HG03135 (cell line): ENCODE measurements around the gene KCNG1.
"Not testable (repeated sequence)": the region's sequence is repeated elsewhere in the genome, so short reads cannot be mapped to it uniquely, and the experiment has no call there.

Experiments
- ATAC-seq: cut with Tn5 transposase; IDR thresholded peaks from one replicate; pipeline ENCODE4 v1.9.1; 2021; ENCODE audit warnings: mild to moderate bottlenecking, moderate library complexity; ENCODE audit not compliant: unreplicated experiment

Gene KCNG1

GRCh38 chr20:51022803-51023616, at the start of gene KCNG1:
KCNG1 (minus strand) TSS chr20:51023107; CDS start chr20:51010338, 12,769 bp downstream.
- no peak for ATAC-seq

- no peak for ATAC-seq
Measured at GRCh38 chr20:51070621-51071020, 47.7 kb upstream of the KCNG1 start.

- no peak for ATAC-seq
Measured at GRCh38 chr20:51067792-51068191, 44.9 kb upstream of the KCNG1 start.

GRCh38 chr20:51065615-51066014, 42.7 kb upstream of the KCNG1 start:
- ATAC-seq, result no peak

- no peak for ATAC-seq
Measured at GRCh38 chr20:51064137-51064536, 41.2 kb upstream of the KCNG1 start.

- no peak for ATAC-seq
Measured at GRCh38 chr20:51062065-51062464, 39.2 kb upstream of the KCNG1 start.

GRCh38 chr20:51061418-51062045, 38.6 kb upstream of the KCNG1 start:
- no peak for ATAC-seq

GRCh38 chr20:51060301-51060700, 37.4 kb upstream of the KCNG1 start:
- no peak for ATAC-seq

- ATAC-seq, result no peak
Measured at GRCh38 chr20:51059862-51060261, 37.0 kb upstream of the KCNG1 start.

- ATAC-seq, result no peak
Measured at GRCh38 chr20:51058017-51058416, 35.1 kb upstream of the KCNG1 start.

GRCh38 chr20:51054233-51054632, 31.3 kb upstream of the KCNG1 start:
- no peak for ATAC-seq

GRCh38 chr20:51050531-51051075, 27.7 kb upstream of the KCNG1 start:
- ATAC-seq, result no peak

GRCh38 chr20:51046021-51046985, 23.4 kb upstream of the KCNG1 start:
- ATAC-seq, result no peak

- not testable (repeated sequence) for ATAC-seq
Measured at GRCh38 chr20:51045492-51045891, 22.6 kb upstream of the KCNG1 start.

GRCh38 chr20:51044796-51045195, 21.9 kb upstream of the KCNG1 start:
- ATAC-seq, result no peak

GRCh38 chr20:51043811-51044210, 20.9 kb upstream of the KCNG1 start:
- ATAC-seq, result no peak

- ATAC-seq, result no peak
Measured at GRCh38 chr20:51042657-51043247, 19.8 kb upstream of the KCNG1 start.

- no peak for ATAC-seq
Measured at GRCh38 chr20:51042064-51042463, 19.2 kb upstream of the KCNG1 start.

GRCh38 chr20:51037532-51038115, 14.7 kb upstream of the KCNG1 start:
- ATAC-seq, result no peak

GRCh38 chr20:51036827-51037531, 14.1 kb upstream of the KCNG1 start:
- no peak for ATAC-seq
